Upper lobe of right lung (tissue), 1 donor: ENCODE data around the gene PDE1C. TPM values are rescaled to one million over a fixed set of nuclear protein-coding genes. Genes with fewer than 3 reads are reported as not detected.

ENCODE experiments used
- ATAC-seq: fragments of 200-7000 bp; cut with Tn5 transposase; one replicate; pipeline ENCODE4 v1.9.1; 2020; ENCODE audit warnings: mild to moderate bottlenecking, moderate library complexity
- DNase-seq: peaks from one replicate; pipeline ENCODE4 v3.0.0-alpha.2; 2020
- H3K27ac ChIP-seq: fragments of 200-600 bp; one replicate; pipeline ENCODE4 v1.8.0; 2022
- H3K27me3 ChIP-seq: fragments of 200-600 bp; one replicate; pipeline ENCODE4 v1.8.0; 2022; ENCODE audit warnings: mild to moderate bottlenecking
- H3K36me3 ChIP-seq: fragments of 200-600 bp; one replicate; pipeline ENCODE4 v1.8.0; 2022
- H3K4me1 ChIP-seq: fragments of 200-600 bp; one replicate; pipeline ENCODE4 v1.8.0; 2022
- H3K4me3 ChIP-seq: fragments of 200-600 bp; one replicate; pipeline ENCODE4 v1.8.0; 2022; ENCODE audit warnings: mild to moderate bottlenecking
- H3K9me3 ChIP-seq: fragments of 200-600 bp; one replicate; pipeline ENCODE4 v1.8.0; 2022
- intact Hi-C: fragments of 100-400 bp; cut with DNase I; formaldehyde crosslinking; loops from one replicate; pipeline ENCODE4 v1.11.0; 2022
- total RNA-seq: library from RNA; stranded (reverse); fragmentation: NEBNext Ultra II Directional; extraction: Animal tissue kit (Norgen Biotek cat#: 25700); gene quantifications from one replicate; pipeline ENCODE4 v1.2.1, GENCODE V29; 2021
- TF ChIP-seq, protein P1 (sequence below): fragments of 200-600 bp; IDR thresholded peaks from one replicate; pipeline ENCODE4 v1.8.0; 2022; ENCODE audit warnings: antibody characterized with exemption
- donor health status: DM: no; HTN: yes; CAD: no; lungs with severe emphysema.

The PDE1C gene
- total RNA-seq, 1 donor from 2014 or later = 13.0 TPM

GRCh38 chr7:32049599-32049998 is 20.6 kb downstream of the PDE1C start:
- no peaks in the 10 kb centered on the region for H3K9me3 ChIP-seq
- no peaks in the 10 kb centered on the region for H3K36me3 ChIP-seq
- no peaks in the 10 kb centered on the region for H3K27me3 ChIP-seq
- no peak overlapping the region for H3K4me3 ChIP-seq
- TF ChIP-seq, protein P1, sequence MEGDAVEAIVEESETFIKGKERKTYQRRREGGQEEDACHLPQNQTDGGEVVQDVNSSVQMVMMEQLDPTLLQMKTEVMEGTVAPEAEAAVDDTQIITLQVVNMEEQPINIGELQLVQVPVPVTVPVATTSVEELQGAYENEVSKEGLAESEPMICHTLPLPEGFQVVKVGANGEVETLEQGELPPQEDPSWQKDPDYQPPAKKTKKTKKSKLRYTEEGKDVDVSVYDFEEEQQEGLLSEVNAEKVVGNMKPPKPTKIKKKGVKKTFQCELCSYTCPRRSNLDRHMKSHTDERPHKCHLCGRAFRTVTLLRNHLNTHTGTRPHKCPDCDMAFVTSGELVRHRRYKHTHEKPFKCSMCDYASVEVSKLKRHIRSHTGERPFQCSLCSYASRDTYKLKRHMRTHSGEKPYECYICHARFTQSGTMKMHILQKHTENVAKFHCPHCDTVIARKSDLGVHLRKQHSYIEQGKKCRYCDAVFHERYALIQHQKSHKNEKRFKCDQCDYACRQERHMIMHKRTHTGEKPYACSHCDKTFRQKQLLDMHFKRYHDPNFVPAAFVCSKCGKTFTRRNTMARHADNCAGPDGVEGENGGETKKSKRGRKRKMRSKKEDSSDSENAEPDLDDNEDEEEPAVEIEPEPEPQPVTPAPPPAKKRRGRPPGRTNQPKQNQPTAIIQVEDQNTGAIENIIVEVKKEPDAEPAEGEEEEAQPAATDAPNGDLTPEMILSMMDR = no peak
- no peak for DNase-seq
- ATAC-seq = no peak
- intact Hi-C loops = no loop called here
- no peaks in the 10 kb centered on the region for H3K4me1 ChIP-seq
- no peak overlapping the region for H3K27ac ChIP-seq

DNA sequence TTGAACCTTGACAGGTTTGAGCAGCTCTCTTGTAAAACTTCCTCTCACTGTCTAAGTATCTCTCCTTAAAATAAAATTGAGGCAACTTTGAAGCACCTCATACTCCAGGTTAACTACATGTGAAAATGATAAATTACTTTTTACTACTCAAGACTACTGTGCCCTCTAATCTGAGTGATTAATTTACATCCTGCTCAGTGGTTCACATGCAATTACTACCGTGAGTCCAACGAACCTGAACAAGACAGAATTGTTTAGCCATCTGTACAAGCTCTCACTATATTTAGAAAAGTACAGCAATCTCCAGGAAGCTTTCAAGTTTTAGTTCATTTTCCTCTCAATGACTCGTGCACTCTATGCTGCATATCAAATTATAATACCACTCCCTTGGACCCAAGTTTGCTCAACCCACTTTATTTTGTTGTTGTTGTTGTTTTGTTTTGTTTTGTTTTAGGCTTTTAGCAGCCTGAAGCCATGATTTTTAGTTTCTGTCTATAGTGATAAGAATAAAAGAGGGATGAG is 21.2 kb downstream of the PDE1C start:
- no peaks in the 10 kb centered on the region for H3K4me1 ChIP-seq
- H3K9me3 ChIP-seq = no peaks in the 10 kb centered on the region
- no peaks in the 10 kb centered on the region for H3K36me3 ChIP-seq
- no peak for ATAC-seq
- intact Hi-C loops = no loop called here
- TF ChIP-seq, protein P1 = no peak
- DNase-seq = no peak
- no peaks in the 10 kb centered on the region for H3K27me3 ChIP-seq
- no peak overlapping the region for H3K4me3 ChIP-seq
- no peak overlapping the region for H3K27ac ChIP-seq

DNA sequence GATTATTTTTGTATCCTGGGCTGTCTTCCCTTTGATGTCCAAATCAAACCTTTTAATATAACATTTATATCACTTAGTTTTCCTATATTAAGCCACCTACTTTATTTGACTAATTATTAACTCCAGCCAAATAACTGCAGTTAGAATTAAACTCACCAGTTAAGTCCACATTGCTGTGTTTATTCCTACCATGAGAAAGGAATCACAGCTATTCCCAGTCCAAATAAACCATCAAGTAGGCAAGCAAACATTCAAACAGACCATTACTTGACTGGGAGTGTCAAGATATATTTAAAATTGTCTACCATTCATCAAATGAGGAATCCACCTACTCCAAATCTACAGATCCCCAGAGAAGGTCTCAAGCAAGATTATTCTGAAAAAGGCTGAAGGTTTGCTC is 22.4 kb downstream of the PDE1C start:
- H3K36me3 ChIP-seq = no peaks in the 10 kb centered on the region
- no peak overlapping the region for H3K27ac ChIP-seq
- TF ChIP-seq, protein P1 = no peak
- H3K9me3 ChIP-seq = no peaks in the 10 kb centered on the region
- ATAC-seq (no peak), DNase-seq (no peak)
- intact Hi-C loops = no loop called here
- no peak overlapping the region for H3K4me3 ChIP-seq
- H3K27me3 ChIP-seq = no peaks in the 10 kb centered on the region
- H3K4me1 ChIP-seq = no peaks in the 10 kb centered on the region

DNA sequence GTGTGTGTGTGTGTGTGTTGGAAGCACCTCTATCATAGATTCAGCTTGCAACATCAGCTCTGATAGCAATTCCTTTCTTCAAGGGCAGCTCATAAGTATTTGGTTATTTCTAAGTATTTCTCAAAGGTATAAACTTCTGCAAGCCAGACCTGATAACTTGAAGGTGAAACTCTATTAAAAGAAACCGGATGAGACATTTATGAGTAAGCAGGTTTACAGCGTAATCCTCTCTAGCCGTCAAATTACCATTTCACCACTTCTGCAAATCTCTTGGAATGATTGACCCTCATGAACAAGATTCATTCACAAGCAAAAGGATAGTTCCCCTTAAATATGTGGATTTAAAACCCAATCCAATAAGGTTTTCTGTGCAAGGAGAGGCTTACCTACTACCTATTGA is 23.1 kb downstream of the PDE1C start:
- Histone ChIP-seq H3K27ac (no peak overlapping the region), H3K9me3 (no peaks in the 10 kb centered on the region), H3K4me1 (no peaks in the 10 kb centered on the region), H3K27me3 (no peaks in the 10 kb centered on the region), H3K36me3 (no peaks in the 10 kb centered on the region), H3K4me3 (no peak overlapping the region)
- ATAC-seq (no peak), DNase-seq (no peak)
- TF ChIP-seq, protein P1 = no peak
- intact Hi-C loops = no loop called here

- no peak overlapping the region for H3K27ac ChIP-seq
- no peaks in the 10 kb centered on the region for H3K4me1 ChIP-seq
- ATAC-seq (no peak), DNase-seq (no peak)
- no peak overlapping the region for H3K4me3 ChIP-seq
- TF ChIP-seq, protein P1 = no peak
- no peaks in the 10 kb centered on the region for H3K36me3 ChIP-seq
- H3K27me3 ChIP-seq = no peaks in the 10 kb centered on the region
- no peaks in the 10 kb centered on the region for H3K9me3 ChIP-seq
- intact Hi-C loops = no loop called here
Observed at GRCh38 chr7:32045228-32045627, 25.0 kb downstream of the PDE1C start.

DNA sequence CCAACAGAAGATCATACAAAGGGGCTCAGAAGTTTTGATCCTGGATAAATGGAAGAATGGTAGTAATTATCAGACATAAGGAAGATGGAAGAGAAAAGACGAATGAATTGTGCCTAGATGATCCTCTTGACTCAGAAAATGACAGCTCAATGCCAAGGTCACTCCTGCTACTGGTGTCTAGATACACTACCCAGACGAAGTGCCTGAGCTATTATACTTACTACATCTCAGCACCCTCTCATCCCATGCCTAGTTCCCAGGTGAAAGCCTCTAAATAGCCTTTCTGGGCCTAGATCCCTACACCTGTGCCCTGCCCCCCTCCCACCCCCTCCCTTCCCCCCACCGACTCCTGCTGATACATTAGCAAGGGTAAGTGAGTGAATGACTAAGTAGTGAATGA is 25.5 kb downstream of the PDE1C start:
- no peaks in the 10 kb centered on the region for H3K36me3 ChIP-seq
- intact Hi-C loops = no loop called here
- no peaks in the 10 kb centered on the region for H3K4me1 ChIP-seq
- no peak overlapping the region for H3K27ac ChIP-seq
- DNase-seq = no peak
- TF ChIP-seq, protein P1 = no peak
- no peaks in the 10 kb centered on the region for H3K27me3 ChIP-seq
- no peak for ATAC-seq
- H3K9me3 ChIP-seq = no peaks in the 10 kb centered on the region
- no peak overlapping the region for H3K4me3 ChIP-seq
